ENCODE measurements around the gene IL6ST. TPM values are rescaled to one million over a fixed set of nuclear protein-coding genes. Genes with fewer than 3 reads are reported as not detected.

The IL6ST gene
- total and polyA plus RNA-seq, 2 donors (not counting 1 experiment from before 2014, with no cell fraction given) = 768 to 978 TPM

DNA sequence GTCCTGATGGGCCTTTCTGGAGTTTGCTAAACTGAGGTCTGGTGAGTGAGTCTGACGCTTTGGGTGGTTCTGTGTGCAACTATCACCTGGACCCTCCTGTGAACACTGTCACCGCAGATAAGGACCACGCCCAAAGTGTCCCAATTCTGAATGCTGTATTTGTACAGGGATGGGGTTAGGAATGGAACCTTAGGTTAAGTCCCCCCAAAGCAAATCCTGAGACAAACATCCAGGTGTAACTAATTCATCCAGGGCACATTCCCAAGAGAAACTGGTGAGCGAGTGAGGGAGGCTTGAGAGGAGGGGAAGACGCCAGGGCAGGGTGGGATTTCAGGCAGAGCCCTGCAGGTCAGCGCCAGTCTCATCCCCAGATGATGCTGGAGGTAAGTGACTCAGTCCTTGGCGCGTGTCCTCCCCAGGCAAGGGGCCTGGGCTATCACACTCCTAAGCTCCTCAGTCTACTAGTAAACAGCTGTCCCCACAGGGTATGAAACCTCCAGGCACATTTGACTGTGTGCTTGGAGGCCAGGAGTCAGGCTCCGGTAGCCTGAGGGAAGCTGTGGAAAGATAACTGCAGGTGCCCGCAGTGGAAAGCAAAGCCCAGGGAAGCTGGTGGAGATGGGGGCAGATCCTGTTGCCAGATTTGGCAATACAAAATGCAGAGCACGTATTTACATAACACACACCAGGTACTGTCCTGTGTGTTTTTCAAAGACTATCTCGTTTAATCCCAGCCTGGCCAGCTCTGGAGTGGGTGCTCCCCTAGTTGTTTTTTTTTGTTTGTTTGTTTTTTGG, 66.7 kb downstream of the IL6ST start:
- DNase-seq (ENCODE audit: low read depth in 2 of 2) = no peak
- Histone ChIP-seq H3K27me3 (ENCODE audit: control insufficient read depth, insufficient read depth, low read length) (no peaks in the 10 kb centered on the region), H2AFZ (ENCODE audit: low read length) (no peak overlapping the region), H3K79me2 (ENCODE audit: control insufficient read depth, insufficient read depth, low read length) (no peaks in the 10 kb centered on the region), H3K4me2 (ENCODE audit: extremely low read depth, insufficient read depth, low read length) (no peak overlapping the region), H3K4me1 (ENCODE audit: control insufficient read depth, extremely low read depth, insufficient read depth, low read length) (no peaks in the 10 kb centered on the region), H3K4me3 (replicated peaks in 1 of 4; ENCODE audit: control extremely low read depth in 1 of 4, insufficient read depth in 1 of 4, low read depth in 3 of 4, low read length in 4 of 4) (no peak overlapping the region), H3K27ac (ENCODE audit: insufficient read depth, low read length) (no peak overlapping the region), H4K20me1 (ENCODE audit: control insufficient read depth, extremely low read depth, insufficient read depth, low read length) (no peaks in the 10 kb centered on the region), H3K9me3 (ENCODE audit: control insufficient read depth, insufficient read depth, low read depth, low read length) (no peaks in the 10 kb centered on the region), H3K36me3 (ENCODE audit: control insufficient read depth, insufficient read depth, low read length) (no peaks in the 10 kb centered on the region), H3K9ac (ENCODE audit: insufficient read depth, low read length) (no peak overlapping the region)
- no peak for TF ChIP-seq EZH2 (IDR thresholded peaks at IDR 0.05; ENCODE audit: low read length, missing control alignments)
- TF ChIP-seq, protein P1, sequence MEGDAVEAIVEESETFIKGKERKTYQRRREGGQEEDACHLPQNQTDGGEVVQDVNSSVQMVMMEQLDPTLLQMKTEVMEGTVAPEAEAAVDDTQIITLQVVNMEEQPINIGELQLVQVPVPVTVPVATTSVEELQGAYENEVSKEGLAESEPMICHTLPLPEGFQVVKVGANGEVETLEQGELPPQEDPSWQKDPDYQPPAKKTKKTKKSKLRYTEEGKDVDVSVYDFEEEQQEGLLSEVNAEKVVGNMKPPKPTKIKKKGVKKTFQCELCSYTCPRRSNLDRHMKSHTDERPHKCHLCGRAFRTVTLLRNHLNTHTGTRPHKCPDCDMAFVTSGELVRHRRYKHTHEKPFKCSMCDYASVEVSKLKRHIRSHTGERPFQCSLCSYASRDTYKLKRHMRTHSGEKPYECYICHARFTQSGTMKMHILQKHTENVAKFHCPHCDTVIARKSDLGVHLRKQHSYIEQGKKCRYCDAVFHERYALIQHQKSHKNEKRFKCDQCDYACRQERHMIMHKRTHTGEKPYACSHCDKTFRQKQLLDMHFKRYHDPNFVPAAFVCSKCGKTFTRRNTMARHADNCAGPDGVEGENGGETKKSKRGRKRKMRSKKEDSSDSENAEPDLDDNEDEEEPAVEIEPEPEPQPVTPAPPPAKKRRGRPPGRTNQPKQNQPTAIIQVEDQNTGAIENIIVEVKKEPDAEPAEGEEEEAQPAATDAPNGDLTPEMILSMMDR (conservative IDR thresholded peaks at IDR 0.05 in 1 of 2, IDR thresholded peaks at IDR 0.05 in 1 of 2; ENCODE audit: low read depth in 1 of 2, low read length in 2 of 2) = no peak

DNA sequence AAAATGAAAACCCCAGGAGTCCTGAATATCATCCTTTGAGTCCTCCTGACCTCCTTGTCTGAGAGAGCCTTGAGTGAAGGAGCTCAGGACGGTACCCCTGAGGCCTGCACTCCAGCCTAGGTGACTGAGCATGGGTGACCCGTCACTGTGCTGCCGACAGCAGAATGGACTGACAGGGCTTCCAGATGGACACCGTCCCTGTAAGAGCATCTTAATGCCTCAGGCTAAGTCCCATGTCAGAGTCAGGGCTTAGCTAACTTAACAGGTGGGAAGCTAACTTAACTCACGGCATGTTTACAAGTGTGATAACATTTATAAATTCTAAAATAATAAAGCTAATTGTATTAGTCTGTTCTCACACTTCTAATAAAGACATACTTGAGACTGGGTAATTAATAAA, 68.3 kb downstream of the IL6ST start:
- Histone ChIP-seq H3K9me3 (ENCODE audit: control insufficient read depth, insufficient read depth, low read depth, low read length) (no peaks in the 10 kb centered on the region), H4K20me1 (ENCODE audit: control insufficient read depth, extremely low read depth, insufficient read depth, low read length) (no peaks in the 10 kb centered on the region), H3K27me3 (ENCODE audit: control insufficient read depth, insufficient read depth, low read length) (no peaks in the 10 kb centered on the region), H3K4me1 (ENCODE audit: control insufficient read depth, extremely low read depth, insufficient read depth, low read length) (no peaks in the 10 kb centered on the region), H3K9ac (ENCODE audit: insufficient read depth, low read length) (no peak overlapping the region), H3K79me2 (ENCODE audit: control insufficient read depth, insufficient read depth, low read length) (no peaks in the 10 kb centered on the region), H2AFZ (ENCODE audit: low read length) (no peak overlapping the region), H3K4me3 (replicated peaks in 1 of 4; ENCODE audit: control extremely low read depth in 1 of 4, insufficient read depth in 1 of 4, low read depth in 3 of 4, low read length in 4 of 4) (no peak overlapping the region), H3K36me3 (ENCODE audit: control insufficient read depth, insufficient read depth, low read length) (no peaks in the 10 kb centered on the region), H3K27ac (ENCODE audit: insufficient read depth, low read length) (no peak overlapping the region), H3K4me2 (ENCODE audit: extremely low read depth, insufficient read depth, low read length) (no peak overlapping the region)
- DNase-seq (ENCODE audit: low read depth in 2 of 2) = no peak
- TF ChIP-seq, protein P1 (conservative IDR thresholded peaks at IDR 0.05 in 1 of 2, IDR thresholded peaks at IDR 0.05 in 1 of 2; ENCODE audit: low read depth in 1 of 2, low read length in 2 of 2) = no peak
- TF ChIP-seq EZH2 (IDR thresholded peaks at IDR 0.05; ENCODE audit: low read length, missing control alignments) = no peak

DNA sequence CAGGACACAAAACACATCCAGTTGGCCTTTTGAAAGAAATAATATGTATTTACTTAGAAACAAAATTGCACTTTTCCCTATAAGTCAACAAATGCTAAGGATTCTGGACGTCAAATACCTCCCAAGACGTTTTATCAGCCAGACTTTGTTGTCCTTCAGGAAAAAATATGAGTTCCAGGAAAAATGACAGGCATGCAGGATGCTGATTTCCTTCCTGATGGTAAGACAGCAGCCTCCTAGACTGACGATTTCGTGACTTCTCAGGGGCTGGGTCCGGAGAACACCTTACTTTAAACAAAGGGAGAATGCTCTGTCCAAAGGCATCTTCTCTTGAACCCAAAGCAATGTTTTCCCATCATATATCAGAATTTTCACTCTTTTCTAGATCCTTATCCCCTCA, 69.1 kb downstream of the IL6ST start:
- no peak overlapping the region for H3K4me2 ChIP-seq (ENCODE audit: extremely low read depth, insufficient read depth, low read length)
- no peak for DNase-seq (ENCODE audit: low read depth in 2 of 2)
- no peaks in the 10 kb centered on the region for H3K27me3 ChIP-seq (ENCODE audit: control insufficient read depth, insufficient read depth, low read length)
- no peak for TF ChIP-seq EZH2 (IDR thresholded peaks at IDR 0.05; ENCODE audit: low read length, missing control alignments)
- TF ChIP-seq, protein P1 (conservative IDR thresholded peaks at IDR 0.05 in 1 of 2, IDR thresholded peaks at IDR 0.05 in 1 of 2; ENCODE audit: low read depth in 1 of 2, low read length in 2 of 2) = no peak
- H3K27ac ChIP-seq (ENCODE audit: insufficient read depth, low read length) = no peak overlapping the region
- H3K36me3 ChIP-seq (ENCODE audit: control insufficient read depth, insufficient read depth, low read length) = no peaks in the 10 kb centered on the region
- H3K9me3 ChIP-seq (ENCODE audit: control insufficient read depth, insufficient read depth, low read depth, low read length) = no peaks in the 10 kb centered on the region
- H3K4me3 ChIP-seq (replicated peaks in 1 of 4; ENCODE audit: control extremely low read depth in 1 of 4, insufficient read depth in 1 of 4, low read depth in 3 of 4, low read length in 4 of 4) = no peak overlapping the region
- no peaks in the 10 kb centered on the region for H3K79me2 ChIP-seq (ENCODE audit: control insufficient read depth, insufficient read depth, low read length)
- H3K4me1 ChIP-seq (ENCODE audit: control insufficient read depth, extremely low read depth, insufficient read depth, low read length) = no peaks in the 10 kb centered on the region
- H3K9ac ChIP-seq (ENCODE audit: insufficient read depth, low read length) = no peak overlapping the region
- H2AFZ ChIP-seq (ENCODE audit: low read length) = no peak overlapping the region
- H4K20me1 ChIP-seq (ENCODE audit: control insufficient read depth, extremely low read depth, insufficient read depth, low read length) = no peaks in the 10 kb centered on the region

Measured in fibroblast of lung (primary cell).